Stimulated activated naive CD8-positive, alpha-beta T cell treated with anti-CD3 and anti-CD28 coated beads, Interleukin-15, Interleukin-2, amounts not matched to agents 100 U/mL and 50 U/mL, for 24 hours (primary cell): ENCODE data around the gene LHX2.

Experiments
- ATAC-seq: fragments of 150-1000 bp; cut with Tn5 transposase; one replicate; pipeline ENCODE4 v1.10.0; 2021
- DNase-seq: peaks from one replicate; pipeline ENCODE4 v3.0.0; 2021

The LHX2 gene

GRCh38 chr9:124060844-124061605 lies 49.5 kb downstream of the LHX2 start:
- DNase-seq (no peak), ATAC-seq (no peak)

GRCh38 chr9:124062172-124062571 lies 50.6 kb downstream of the LHX2 start:
- no peak for ATAC-seq

GRCh38 chr9:124066783-124067577 lies 55.4 kb downstream of the LHX2 start:
- ATAC-seq = no peak
- no peak for DNase-seq

More at GRCh38 chr9:124062172-124062571, 50.6 kb downstream of the LHX2 start:
- DNase-seq = no peak

GRCh38 chr9:124068251-124068650 lies 56.7 kb downstream of the LHX2 start:
- DNase-seq = no peak

GRCh38 chr9:124074746-124075145 lies 63.2 kb downstream of the LHX2 start:
- DNase-seq = no peak
- ATAC-seq = no peak

More at GRCh38 chr9:124068251-124068650, 56.7 kb downstream of the LHX2 start:
- no peak for ATAC-seq

GRCh38 chr9:124075761-124076160 lies 64.2 kb downstream of the LHX2 start:
- ATAC-seq (no peak), DNase-seq (no peak)

GRCh38 chr9:124077915-124078572 lies 66.5 kb downstream of the LHX2 start:
- no peak for DNase-seq
- no peak for ATAC-seq

- DNase-seq = no peak
- ATAC-seq = no peak
Observed at GRCh38 chr9:124078641-124079040, 67.1 kb downstream of the LHX2 start.

- ATAC-seq (no peak), DNase-seq (no peak)
Observed at GRCh38 chr9:124079176-124079925, 67.8 kb downstream of the LHX2 start.

- ATAC-seq (no peak), DNase-seq (no peak)
Observed at GRCh38 chr9:124082622-124083021, 71.1 kb downstream of the LHX2 start.
